Right lobe of liver (tissue), 4 donors: ENCODE measurements around the gene ZFAND6.

Experiments used
- CTCF ChIP-seq, 4 donors: fragments of 200-600 bp in 3 of 4; fragments of 450-650 bp in 1 of 4; IDR thresholded peaks; one replicate each; pipeline versions ENCODE4 v1.5.1 to v1.8.0; 2016 to 2022; ENCODE audit warnings: antibody characterized with exemption in 4 of 4, mild to moderate bottlenecking in 2 of 4
- POLR2A ChIP-seq: fragments of 450-650 bp; IDR thresholded peaks from one replicate; pipeline ENCODE4 v1.6.1; 2017; ENCODE audit warnings: antibody characterized with exemption, mild to moderate bottlenecking
- donor health status: DM: no; HTN: no; CAD: no.
- donor health status: DM: no; HTN: no; CAD: no.
- donor health status: DM: no; HTN: yes; CAD: no.

DNA sequence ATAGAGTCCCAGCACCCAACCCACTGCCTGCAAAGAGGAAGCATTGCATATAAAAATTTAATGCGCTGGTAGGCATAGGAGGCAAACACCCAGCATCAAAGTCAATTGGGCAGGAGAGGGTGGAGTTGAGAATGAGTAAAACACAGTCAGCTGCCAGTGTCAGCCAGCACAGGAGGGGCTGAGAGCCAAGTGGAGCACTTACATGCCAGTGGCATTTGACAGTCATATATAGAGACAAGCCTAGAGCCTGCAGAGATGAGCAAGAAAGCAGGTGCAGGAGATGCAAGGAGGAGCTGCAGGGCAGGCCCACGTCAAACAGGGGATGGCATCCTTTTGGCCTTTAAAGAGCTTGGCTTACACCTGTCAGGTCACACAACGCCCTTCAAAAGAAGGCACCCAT, 27.6 kb upstream of the ZFAND6 start:
- TF ChIP-seq CTCF (IDR thresholded peaks at IDR 0.05) (no peak), POLR2A (no peak)
